Fibroblast of skin of left biceps (primary cell): ENCODE measurements around the gene PLCB1.
A peak's percentile ranks its signal among the peaks of the same experiment; 100 is the strongest.

Experiments used
- DNase-seq, 2 experiments: peaks; one replicate each; pipeline ENCODE4 v3.0.0-alpha.2; 2013; ENCODE audit warnings: low read depth in 2 of 2

The PLCB1 gene

GRCh38 chr20:8301655-8302054, 169.6 kb downstream of the PLCB1 start:
- DNase-seq, result no peak

- DNase-seq, result no peak
Measured at GRCh38 chr20:8303651-8304050, 171.6 kb downstream of the PLCB1 start.

GRCh38 chr20:8304124-8304816, 172.2 kb downstream of the PLCB1 start:
- DNase-seq, result no peak

GRCh38 chr20:8305449-8305978, 173.4 kb downstream of the PLCB1 start:
- no peak for DNase-seq

- no peak for DNase-seq
Measured at GRCh38 chr20:8306937-8307336, 174.9 kb downstream of the PLCB1 start.

- DNase-seq, result no peak
Measured at GRCh38 chr20:8309634-8310033, 177.6 kb downstream of the PLCB1 start.

- DNase-seq, result no peak
Measured at GRCh38 chr20:8310618-8311017, 178.6 kb downstream of the PLCB1 start.

GRCh38 chr20:8313073-8313472, 181.0 kb downstream of the PLCB1 start:
- DNase-seq, result no peak

GRCh38 chr20:8315639-8316573, 183.8 kb downstream of the PLCB1 start:
- no peak for DNase-seq

GRCh38 chr20:8317448-8317847, 185.4 kb downstream of the PLCB1 start:
- DNase-seq, result no peak

GRCh38 chr20:8318965-8319625, 187.0 kb downstream of the PLCB1 start:
- DNase-seq, result no peak

- no peak for DNase-seq
Measured at GRCh38 chr20:8320306-8320705, 188.2 kb downstream of the PLCB1 start.

GRCh38 chr20:8321001-8321400, 188.9 kb downstream of the PLCB1 start:
- DNase-seq, result no peak

GRCh38 chr20:8322662-8323217, 190.7 kb downstream of the PLCB1 start:
- no peak for DNase-seq

- no peak for DNase-seq
Measured at GRCh38 chr20:8326191-8326590, 194.1 kb downstream of the PLCB1 start.

GRCh38 chr20:8326899-8327298, 194.8 kb downstream of the PLCB1 start:
- DNase-seq, result no peak

- DNase-seq, result no peak
Measured at GRCh38 chr20:8328189-8328588, 196.1 kb downstream of the PLCB1 start.

- no peak for DNase-seq
Measured at GRCh38 chr20:8330319-8330784, 198.3 kb downstream of the PLCB1 start.

- DNase-seq, result no peak
Measured at GRCh38 chr20:8330785-8331695, 199.0 kb downstream of the PLCB1 start.

GRCh38 chr20:8331740-8332412, 199.8 kb downstream of the PLCB1 start:
- DNase-seq, result peak; percentile 45
